Gastrocnemius medialis (tissue), 4 donors: ENCODE measurements around the gene ZNF579. TPM values are rescaled to one million over a fixed set of nuclear protein-coding genes. Genes with fewer than 3 reads are reported as not detected.
"Not testable (repeated sequence)": the region's sequence is repeated elsewhere in the genome, so short reads cannot be mapped to it uniquely, and the experiment has no call there.

Experiments
- ATAC-seq, 2 donors: fragments of 150-250 bp; one replicate each; pipeline ENCODE4 v1.9.1; 2016
- DNase-seq, 2 donors: peaks; one replicate each; pipeline ENCODE4 v3.0.0-alpha.2; 2019
- H3K27ac ChIP-seq, 4 donors: fragments of 200-600 bp; sonication (generic); 1 replicate in 1 of 4; 2 replicates in 3 of 4; pipeline ENCODE4 v1.5.1; 2016 to 2018; ENCODE audit warnings: mild to moderate bottlenecking in 2 of 4, moderate library complexity in 1 of 4
- H3K27me3 ChIP-seq, 3 donors: fragments of 200-600 bp; sonication (generic) in 2 of 3; 1 replicate in 1 of 3; 2 replicates in 2 of 3; pipeline versions ENCODE4 v1.5.1 to v1.6.0; 2016 to 2019; ENCODE audit warnings: mild to moderate bottlenecking in 1 of 3, moderate library complexity in 1 of 3
- H3K36me3 ChIP-seq, 2 donors: fragments of 200-600 bp; sonication (generic) in 1 of 2; one replicate each; pipeline ENCODE4 v1.5.1; 2017 to 2018
- H3K4me1 ChIP-seq, 2 donors: fragments of 200-600 bp; sonication (generic) in 1 of 2; one replicate each; pipeline ENCODE4 v1.5.1; 2016 to 2017; ENCODE audit warnings: mild to moderate bottlenecking in 2 of 2
- H3K4me3 ChIP-seq, 4 donors: fragments of 200-600 bp; sonication (generic) in 3 of 4; 1 replicate in 1 of 4; 2 replicates in 3 of 4; pipeline ENCODE4 v1.5.1; 2016 to 2019; ENCODE audit warnings: mild to moderate bottlenecking in 2 of 4
- H3K9me3 ChIP-seq, 3 donors: fragments of 200-600 bp; sonication (generic) in 2 of 3; 1 replicate in 1 of 3; 2 replicates in 2 of 3; pipeline ENCODE4 v1.5.1; 2016 to 2019
- POLR2A ChIP-seq, 2 donors: fragments of 450-650 bp; IDR thresholded peaks; one replicate each; pipeline ENCODE4 v1.6.1; 2017; ENCODE audit warnings: antibody characterized with exemption in 2 of 2, mild to moderate bottlenecking in 2 of 2, moderate library complexity in 2 of 2
- in situ Hi-C, 4 donors: fragments of 200-750 bp; cut with MboI; loops; one replicate each; pipeline versions ENCODE4 v1.15.0 to v1.8.0; 2017; ENCODE audit warnings: low sequenced_read_pairs in 4 of 4
- intact Hi-C: fragments of 100-400 bp; cut with DNase I; formaldehyde crosslinking; loops from one replicate; pipeline ENCODE4 v1.15.1; 2023; ENCODE audit warnings: low total_unique reads
- total RNA-seq, 4 donors: library from RNA; depleted of rRNA; stranded (reverse); fragments of >200 nt; gene quantifications; one replicate each; pipeline versions ENCODE4 v1.1.0 to v1.2.3, GENCODE V29; 2016
- TF ChIP-seq, protein P1 (sequence below), 5 experiments: fragments of 450-650 bp in 3 of 5; fragments of 200-600 bp in 2 of 5; sonication (generic) in 2 of 5; IDR thresholded peaks in 4 of 5; conservative IDR thresholded peaks in 1 of 5; 1 replicate in 4 of 5; 2 replicates in 1 of 5; pipeline ENCODE4 v1.5.1; 2016 to 2019; ENCODE audit warnings: antibody characterized with exemption in 5 of 5, mild to moderate bottlenecking in 3 of 5, moderate library complexity in 3 of 5

Gene ZNF579
- total RNA-seq, 4 donors from 2014 or later: 15.0 to 19.3 (median 16.8) TPM

DNA sequence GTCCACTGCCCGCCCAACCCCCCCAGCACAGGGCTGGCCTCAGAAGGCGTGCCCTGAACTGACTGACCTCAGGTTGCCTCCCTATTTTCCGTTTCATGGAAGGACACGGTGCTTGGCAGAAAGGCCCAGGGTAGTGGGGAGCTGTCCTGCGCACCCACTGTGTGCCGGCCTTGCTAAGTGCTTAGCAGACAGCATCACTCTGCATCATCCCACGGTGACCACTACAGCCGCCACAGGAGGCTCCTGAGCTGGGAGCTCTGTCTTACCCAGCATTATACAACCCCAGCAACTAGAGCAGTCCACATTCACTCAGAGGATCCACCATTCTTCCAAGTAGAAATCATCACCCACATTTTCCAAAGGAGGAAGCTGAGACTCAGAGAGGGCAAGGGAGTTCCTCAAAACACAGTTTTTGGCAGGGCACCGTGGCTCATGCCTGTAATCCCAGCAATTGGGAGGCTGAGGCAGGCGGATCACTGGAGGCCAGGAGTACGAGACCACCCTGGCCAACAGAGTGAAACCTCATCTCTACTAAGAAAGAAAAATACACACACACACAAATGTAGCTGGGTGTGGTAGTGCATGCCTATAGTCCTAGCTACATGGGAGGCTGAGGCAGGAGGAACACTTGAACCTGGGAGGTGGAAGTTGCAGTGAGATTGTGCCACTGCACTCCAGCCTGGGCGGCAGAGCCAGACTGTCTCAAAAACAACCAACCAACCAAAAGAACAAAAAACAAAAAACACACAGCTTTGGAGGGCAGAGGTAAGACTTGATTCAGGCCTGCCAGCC lies 45.3 kb downstream of the ZNF579 start:
- no peaks in the 10 kb centered on the region for H3K36me3 ChIP-seq
- intact Hi-C loops: no loop called here
- TF ChIP-seq POLR2A (IDR thresholded peaks at IDR 0.05): no peak
- TF ChIP-seq, protein P1, sequence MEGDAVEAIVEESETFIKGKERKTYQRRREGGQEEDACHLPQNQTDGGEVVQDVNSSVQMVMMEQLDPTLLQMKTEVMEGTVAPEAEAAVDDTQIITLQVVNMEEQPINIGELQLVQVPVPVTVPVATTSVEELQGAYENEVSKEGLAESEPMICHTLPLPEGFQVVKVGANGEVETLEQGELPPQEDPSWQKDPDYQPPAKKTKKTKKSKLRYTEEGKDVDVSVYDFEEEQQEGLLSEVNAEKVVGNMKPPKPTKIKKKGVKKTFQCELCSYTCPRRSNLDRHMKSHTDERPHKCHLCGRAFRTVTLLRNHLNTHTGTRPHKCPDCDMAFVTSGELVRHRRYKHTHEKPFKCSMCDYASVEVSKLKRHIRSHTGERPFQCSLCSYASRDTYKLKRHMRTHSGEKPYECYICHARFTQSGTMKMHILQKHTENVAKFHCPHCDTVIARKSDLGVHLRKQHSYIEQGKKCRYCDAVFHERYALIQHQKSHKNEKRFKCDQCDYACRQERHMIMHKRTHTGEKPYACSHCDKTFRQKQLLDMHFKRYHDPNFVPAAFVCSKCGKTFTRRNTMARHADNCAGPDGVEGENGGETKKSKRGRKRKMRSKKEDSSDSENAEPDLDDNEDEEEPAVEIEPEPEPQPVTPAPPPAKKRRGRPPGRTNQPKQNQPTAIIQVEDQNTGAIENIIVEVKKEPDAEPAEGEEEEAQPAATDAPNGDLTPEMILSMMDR (IDR thresholded peaks at IDR 0.05 in 4 of 5, conservative IDR thresholded peaks at IDR 0.05 in 1 of 5): no peak
- no peak overlapping the region for H3K27ac ChIP-seq
- no peak overlapping the region for H3K4me3 ChIP-seq
- no peaks in the 10 kb centered on the region for H3K9me3 ChIP-seq
- DNase-seq: no peak
- peaks cover 0 to 4% of the 10 kb centered on the region in 2 donors for H3K4me1 ChIP-seq
- H3K27me3 ChIP-seq: no peaks in the 10 kb centered on the region
- ATAC-seq: no peak
- in situ Hi-C loops: no loop called here

DNA sequence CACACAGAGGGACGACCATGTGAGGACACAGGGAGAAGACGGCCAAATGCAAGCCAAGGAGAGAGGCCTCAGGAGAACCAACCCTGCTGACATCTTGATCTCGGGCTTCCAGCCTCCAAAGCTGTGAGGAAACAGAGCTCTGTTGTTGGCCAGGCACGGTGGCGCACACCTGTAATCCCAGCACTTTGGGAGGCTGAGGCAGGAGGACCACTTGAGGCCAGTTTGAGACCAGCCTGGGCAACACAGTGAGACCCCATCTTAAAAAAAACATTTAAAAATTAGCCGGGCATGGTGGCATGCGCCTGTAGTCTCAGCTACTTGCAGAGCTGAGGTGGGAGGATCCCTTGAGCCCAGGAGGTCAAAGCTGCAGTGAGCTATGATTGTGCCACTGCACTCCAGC lies 46.4 kb downstream of the ZNF579 start:
- DNase-seq, H3K4me3 ChIP-seq, H3K4me1 ChIP-seq, in situ Hi-C loops, H3K36me3 ChIP-seq, intact Hi-C loops, ATAC-seq, H3K27ac ChIP-seq, H3K27me3 ChIP-seq, H3K9me3 ChIP-seq: not testable (repeated sequence)

DNA sequence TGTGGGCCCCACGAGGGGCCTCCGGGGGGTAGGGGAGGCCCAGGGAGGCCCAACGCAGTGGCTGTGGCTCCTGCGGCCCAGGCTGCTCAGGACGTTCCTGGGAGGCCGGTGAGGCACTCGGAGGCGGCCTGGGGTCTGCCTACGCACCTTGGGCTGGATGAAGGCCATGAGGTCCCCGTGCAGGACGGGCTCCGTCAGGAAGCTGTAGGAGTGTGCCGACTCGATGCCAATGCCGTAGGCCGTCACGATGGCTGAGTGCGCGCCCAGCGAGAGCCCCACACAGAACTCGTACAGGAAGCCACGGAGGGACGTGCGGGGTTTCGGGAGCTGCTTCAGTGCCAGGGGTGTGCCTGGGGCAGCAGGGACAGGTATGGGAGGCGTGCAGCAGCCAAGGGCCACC lies 49.7 kb downstream of the ZNF579 start:
- intact Hi-C loops (no loop called here), in situ Hi-C loops (no loop called here)
- TF ChIP-seq, protein P1 (IDR thresholded peaks at IDR 0.05 in 4 of 5, conservative IDR thresholded peaks at IDR 0.05 in 1 of 5): no peak
- TF ChIP-seq POLR2A (IDR thresholded peaks at IDR 0.05): no peak

DNA sequence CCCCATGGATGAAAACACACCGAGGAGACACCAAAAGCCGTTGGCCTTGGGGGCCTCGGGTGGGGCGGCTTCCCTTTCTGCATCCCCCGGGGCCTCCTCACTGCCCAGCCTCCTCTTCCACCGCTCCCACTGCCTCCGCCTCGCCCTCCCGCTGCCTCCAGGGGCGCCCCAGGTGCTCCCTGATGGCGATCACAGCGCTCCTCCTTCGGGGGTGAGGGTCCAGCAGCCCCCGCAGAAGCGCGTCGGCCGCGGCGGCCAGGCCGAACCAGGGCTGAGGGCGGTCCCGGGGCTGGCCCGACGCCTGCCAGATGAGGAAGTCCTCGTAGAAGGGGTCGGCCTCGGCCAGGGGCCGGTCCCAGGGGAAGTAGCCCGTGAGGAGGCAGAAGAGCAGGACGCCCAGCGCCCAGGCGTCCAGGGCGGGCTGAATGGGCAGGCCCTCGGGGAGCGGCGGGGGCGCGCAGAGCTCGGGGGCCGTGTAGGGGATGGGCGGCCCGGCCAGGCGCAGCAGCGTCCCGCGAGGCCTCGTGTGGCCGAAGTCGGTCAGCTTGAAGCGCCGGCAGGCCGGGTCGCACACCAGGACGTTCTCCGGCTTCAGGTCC lies 50.9 kb downstream of the ZNF579 start:
- intact Hi-C loops (no loop called here), in situ Hi-C loops (no loop called here)
- Histone ChIP-seq H3K4me3 (no peak overlapping the region), H3K9me3 (no peaks in the 10 kb centered on the region), H3K36me3 (no peaks in the 10 kb centered on the region), H3K4me1 (peaks cover 9 to 14% of the 10 kb centered on the region in 2 donors), H3K27ac (no peak overlapping the region), H3K27me3 (no peaks in the 10 kb centered on the region)
- no peak for DNase-seq
- TF ChIP-seq POLR2A (IDR thresholded peaks at IDR 0.05): no peak
- TF ChIP-seq, protein P1 (IDR thresholded peaks at IDR 0.05 in 4 of 5, conservative IDR thresholded peaks at IDR 0.05 in 1 of 5): no peak
- ATAC-seq: no peak

More for the DNA sequence above, 49.7 kb downstream of the ZNF579 start:
- no peaks in the 10 kb centered on the region for H3K9me3 ChIP-seq
- no peak for DNase-seq
- H3K4me1 ChIP-seq: peaks cover 3 to 8% of the 10 kb centered on the region in 2 donors
- no peak overlapping the region for H3K4me3 ChIP-seq
- no peaks in the 10 kb centered on the region for H3K27me3 ChIP-seq
- no peak overlapping the region for H3K27ac ChIP-seq
- no peaks in the 10 kb centered on the region for H3K36me3 ChIP-seq
- no peak for ATAC-seq

DNA sequence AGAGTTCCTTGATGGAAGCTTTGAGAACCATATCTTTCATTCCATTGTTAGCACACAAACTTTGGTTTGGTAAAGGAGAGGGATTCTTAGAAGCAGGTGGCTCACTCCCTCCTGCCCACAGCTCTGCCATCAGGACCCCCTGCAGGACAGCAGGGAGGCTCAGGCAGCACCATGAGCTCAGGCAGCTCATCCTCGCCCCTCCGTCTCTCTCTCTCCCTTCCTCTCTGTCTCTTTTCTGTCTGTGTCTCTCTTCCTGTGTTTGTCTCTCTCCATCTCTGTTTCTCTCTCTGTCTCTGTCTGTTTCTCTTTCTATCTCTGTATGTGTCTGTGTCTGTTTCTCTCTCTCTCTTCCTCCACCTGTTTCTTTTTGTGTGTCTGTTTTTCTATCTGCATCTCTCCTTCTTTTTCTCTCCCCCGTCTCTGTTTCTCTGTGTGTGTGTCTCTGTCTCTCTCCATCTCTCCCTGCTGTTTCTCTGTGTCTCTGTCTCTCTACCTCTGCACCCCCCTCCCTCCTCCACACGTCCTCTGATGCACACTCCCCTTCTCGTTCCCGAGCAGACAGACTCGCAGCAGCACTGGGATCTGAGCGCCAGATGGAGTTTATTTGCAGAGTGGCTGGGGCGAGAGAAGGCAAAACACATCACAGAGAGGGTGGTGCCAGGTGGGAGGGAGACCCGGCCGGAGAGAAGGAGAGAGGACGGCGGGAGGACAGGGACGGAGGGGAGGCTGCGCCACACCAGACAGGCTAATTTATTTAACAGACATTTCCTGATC lies 52.4 kb downstream of the ZNF579 start:
- intact Hi-C loops (no loop called here), in situ Hi-C loops (no loop called here)
- no peak for DNase-seq
- Histone ChIP-seq H3K27ac (no peak overlapping the region), H3K9me3 (no peaks in the 10 kb centered on the region), H3K4me3 (no peak overlapping the region), H3K36me3 (no peaks in the 10 kb centered on the region), H3K27me3 (no peaks in the 10 kb centered on the region), H3K4me1 (peaks cover 10 to 14% of the 10 kb centered on the region in 2 donors)
- TF ChIP-seq, protein P1 (IDR thresholded peaks at IDR 0.05 in 4 of 5, conservative IDR thresholded peaks at IDR 0.05 in 1 of 5): no peak
- ATAC-seq: no peak
